NCI-H2029 (cell line): ENCODE data around the gene PDZD2.
"Not testable (repeated sequence)": the region's sequence is repeated elsewhere in the genome, so short reads cannot be mapped to it uniquely, and the experiment has no call there.

ENCODE experiments used
- DNase-seq: peaks from one replicate; lab custom pipeline; 2025; lab: John Stamatoyannopoulos, UW

The PDZD2 gene

DNA sequence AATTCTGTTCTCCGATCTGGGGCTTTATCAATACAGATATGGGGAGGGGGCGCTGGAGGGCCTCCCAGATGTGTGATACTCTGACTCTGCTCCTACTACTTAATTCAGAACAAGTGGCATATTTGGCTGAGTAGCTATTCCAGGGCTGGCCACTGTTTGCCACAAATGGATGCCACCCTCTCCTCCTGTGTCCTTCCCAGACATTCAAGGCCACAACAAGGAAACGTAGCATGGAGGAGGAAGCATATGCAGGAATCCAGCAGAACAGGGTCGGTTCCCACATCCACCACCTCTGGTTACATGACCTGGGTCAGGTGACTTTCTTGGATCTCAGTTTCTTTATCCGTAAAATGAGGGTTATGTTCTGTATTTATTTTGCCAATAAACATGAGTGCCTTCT is 404.2 kb downstream of the PDZD2 start:
- DNase-seq = no peak

DNA sequence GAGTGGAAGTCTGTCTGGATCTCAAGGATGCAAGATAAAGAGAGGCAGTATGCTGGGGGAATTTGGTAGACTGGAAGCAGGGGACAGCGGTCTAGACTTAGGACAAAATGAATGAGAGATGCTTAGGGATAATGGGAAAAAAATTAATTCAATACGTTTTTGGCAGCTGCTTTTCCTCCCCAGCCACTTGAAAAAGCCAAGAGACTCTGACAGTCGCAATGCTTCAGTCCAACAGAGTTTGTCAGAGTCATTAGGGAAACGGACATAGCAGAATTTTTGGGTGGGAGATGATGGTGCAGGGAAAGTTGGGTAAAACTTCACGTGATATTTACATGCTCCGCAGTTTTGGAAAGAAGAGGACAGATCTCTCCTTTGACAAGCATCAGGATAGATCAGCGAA is 405.5 kb downstream of the PDZD2 start:
- DNase-seq = no peak

DNA sequence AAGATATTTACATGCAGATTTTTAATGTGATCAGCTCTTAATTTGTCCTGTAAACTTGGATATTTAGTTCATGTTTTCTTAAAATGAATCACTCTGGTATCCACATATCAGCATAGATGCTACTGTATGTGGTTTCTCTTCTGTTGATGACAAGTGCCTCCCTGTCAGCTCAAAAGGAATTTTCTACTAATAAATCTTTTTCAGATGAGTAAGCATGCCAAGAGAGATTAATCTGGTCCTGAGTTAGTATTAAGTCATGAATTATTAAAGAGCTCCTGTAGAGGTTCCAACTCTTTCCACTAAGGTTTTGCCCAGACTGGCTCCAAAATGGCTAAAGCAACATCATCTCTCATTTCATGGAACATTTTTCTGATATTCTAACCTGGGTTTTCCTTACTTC is 406.0 kb downstream of the PDZD2 start:
- DNase-seq = no peak

DNA sequence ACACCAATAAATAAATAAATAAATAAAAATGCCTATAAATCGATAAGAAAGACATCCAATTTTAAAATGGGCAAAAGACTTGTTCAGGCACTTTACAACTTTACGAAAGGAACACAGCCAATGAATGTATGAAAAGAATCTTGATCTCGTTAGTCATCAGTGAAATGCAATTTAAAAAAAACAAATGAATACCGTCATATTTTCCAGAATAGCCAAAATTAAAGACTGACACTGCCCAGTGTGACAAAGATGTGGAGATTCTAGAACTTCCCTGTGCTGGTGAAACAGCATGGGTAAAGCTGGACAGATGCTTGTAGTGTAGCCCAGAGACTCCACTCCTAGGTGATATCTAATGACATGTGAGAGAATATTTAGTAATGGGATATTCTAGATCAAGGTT is 408.1 kb downstream of the PDZD2 start:
- DNase-seq = no peak

DNA sequence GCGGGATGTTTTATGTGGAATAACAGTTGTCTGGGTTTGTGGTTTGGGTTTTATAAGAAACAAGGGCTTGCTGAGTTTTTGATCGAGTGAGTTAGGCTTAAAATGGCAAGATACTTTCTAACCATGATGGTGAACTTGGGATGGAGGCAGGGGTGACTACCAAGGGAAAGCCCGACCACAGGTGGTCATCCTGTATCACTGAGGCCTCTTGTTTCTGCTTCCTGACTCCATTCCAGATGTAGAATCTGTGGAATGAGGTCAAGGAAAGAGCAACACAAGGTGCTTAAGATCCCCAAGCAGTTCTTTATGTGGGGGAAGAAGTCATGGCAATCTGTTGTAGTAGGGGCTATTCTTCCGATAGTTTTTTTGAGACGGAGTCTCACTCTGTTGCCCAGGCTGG is 412.9 kb downstream of the PDZD2 start:
- DNase-seq = no peak

DNA sequence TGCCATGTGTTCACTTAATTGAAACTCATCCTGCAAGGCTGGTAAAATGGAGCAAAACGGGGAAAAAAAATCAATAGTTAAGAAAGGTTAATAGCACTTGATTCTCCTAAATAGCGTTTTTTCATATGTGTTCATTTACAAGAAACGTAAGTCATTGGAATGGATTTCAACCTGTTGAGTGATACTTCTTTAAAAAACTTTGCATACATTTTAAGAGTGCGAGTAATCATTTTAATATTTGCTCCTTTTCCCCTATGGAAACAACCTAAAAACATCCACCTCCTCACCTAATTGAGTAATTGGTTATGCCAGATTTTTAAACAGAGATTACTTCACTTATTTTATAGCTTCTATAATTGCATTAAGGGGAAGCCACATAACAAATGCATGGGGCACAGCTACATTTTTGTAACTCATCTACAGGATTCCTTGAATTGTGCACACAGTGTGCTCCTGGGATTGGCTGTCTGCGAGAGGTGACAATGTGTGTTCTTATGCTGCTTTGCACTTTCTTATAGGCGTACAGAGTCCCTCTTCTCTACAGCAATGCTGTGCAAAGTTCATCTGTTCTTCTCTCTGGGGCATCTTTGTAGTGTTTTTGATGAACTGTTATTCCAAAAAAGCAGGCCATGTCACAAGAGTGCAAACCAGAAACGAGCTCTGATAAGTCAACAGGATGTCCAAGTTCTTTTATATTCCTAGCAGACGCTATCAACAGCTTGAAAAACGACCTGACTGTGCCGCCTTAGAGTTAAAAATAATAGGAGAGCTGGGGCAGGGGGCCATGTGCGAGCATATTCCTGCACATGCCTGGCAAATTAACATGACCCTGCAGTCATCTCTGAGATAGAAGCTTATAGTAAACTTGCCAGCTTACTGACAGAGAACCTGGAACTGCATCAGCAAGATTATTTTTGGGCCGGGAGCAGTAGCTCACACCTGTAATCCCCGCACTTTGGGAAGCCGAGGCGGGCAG is 417.2 kb downstream of the PDZD2 start:
- DNase-seq = no peak

DNA sequence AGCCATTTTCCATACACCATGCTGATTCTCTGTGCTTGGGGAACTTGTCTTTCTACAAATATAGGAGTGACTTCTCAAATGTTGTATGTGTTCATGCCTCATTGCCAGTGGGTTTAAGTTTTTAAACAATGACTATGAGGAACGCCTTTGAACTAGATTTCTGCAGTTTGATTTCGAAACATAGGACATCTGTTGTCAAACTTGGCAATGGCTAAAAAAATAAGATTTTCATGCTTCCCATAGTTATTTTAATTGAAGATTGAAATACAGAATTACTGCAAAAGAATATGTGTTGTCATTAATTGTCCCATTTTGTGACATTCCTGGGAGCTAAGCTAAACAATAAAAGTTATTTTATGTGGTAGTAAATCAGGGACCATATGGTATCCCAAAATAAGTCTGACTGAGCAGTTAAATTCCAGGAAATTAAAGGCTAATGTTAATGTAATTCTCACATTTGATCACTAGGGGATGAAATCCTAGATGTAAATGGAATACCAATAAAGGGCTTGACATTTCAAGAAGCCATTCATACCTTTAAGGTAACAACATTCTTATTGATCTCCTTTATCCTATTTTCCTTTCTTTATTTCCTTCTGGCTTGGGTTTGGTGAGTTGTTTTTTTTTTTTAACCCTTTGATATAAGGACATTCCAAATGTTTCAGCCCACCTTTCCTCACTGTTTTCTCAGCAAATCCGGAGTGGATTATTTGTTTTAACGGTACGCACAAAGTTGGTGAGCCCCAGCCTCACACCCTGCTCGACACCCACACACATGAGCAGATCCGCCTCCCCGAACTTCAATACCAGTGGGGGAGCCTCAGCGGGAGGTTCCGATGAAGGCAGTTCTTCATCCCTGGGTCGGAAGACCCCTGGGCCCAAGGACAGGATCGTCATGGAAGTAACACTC is 418.5 kb downstream of the PDZD2 start:
- no peak for DNase-seq

DNA sequence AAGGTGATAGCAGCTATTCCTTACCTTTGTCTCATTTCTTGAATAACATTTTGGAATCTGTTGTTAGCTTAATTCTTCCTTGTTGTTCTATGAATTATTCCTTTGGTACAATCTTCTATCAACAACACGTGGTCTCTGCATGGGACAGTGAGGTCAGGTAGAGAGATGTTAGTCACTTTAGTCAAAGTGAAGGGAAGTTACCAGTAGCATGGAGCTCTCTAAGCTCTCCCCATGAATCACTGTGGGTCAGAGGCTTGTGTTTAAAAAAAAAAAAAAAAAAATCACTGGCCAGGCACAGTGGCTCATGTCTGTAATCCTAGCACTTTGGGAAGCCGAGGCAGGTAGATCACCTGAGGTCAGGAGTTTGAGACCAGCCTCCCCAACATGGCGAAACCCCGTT is 419.2 kb downstream of the PDZD2 start:
- no peak for DNase-seq

DNA sequence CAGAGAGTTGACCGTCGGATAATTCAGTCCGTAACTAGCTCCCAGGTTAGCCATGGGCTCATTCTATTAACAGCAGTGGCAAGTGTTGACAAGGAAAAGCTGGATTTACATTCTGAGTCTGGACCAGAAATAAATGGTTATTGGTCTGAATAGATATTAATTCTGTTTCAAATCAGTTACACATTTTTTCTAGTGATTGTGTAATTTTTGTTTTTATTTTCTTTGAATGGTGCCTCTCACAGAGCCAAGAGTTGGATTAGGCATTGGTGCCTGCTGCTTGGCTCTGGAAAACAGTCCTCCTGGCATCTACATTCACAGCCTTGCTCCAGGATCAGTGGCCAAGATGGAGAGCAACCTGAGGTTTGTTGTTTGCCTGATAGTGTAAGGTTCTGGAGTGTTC is 420.1 kb downstream of the PDZD2 start:
- DNase-seq = no peak

DNA sequence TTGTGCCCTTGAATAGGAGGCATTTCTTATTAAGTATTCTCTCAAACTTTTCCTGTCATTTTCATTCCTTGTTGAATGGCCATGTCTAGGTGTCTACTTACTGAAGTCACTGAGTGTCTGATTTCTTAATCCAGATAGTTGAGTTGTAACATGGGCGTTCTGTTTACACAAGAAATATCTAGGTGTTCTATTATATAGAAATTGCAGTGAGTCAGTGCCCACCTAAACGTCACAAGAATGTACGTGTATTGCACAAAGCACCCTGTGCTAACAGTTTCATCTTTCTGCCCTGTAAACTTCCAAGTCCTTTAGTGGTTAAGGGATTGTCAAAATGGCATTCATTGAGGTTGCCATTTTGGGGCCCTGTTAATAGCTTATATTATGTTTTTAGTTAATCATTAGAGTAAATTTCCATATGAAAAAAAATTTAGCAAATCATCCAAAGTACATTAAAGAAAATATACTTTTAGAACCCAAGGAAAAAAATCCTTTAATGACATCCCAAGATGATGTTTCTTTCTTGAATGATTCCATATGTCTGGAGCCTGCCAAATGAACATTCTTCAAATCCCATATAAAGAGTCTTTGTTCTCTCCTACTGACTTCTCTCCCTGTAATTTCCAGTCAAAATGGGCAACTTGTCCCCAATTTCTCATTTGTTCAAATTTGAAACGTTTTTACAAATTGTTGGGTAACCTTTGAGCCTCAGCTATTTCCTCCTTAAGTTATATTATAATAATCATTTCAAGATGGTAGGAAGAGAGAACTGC is 421.0 kb downstream of the PDZD2 start:
- no peak for DNase-seq

DNA sequence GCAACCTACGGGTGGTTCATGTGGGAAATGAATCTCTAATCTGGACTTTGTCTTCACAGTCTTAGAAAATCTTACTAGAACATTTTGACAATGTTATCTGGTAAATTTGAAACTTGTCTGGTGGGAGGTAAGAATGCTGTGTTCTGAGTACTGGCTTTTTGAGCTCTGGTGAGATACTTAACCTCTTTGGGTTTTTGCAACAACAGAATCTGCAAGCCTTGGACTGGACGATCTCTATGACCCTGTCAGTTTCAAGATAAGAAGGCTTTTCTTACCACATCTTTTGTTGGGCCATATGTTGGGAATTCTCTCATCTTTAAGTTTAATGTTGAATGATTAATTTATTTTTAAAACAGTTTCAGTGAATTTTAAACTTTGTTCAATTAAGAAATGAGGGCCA is 422.3 kb downstream of the PDZD2 start:
- DNase-seq = no peak

DNA sequence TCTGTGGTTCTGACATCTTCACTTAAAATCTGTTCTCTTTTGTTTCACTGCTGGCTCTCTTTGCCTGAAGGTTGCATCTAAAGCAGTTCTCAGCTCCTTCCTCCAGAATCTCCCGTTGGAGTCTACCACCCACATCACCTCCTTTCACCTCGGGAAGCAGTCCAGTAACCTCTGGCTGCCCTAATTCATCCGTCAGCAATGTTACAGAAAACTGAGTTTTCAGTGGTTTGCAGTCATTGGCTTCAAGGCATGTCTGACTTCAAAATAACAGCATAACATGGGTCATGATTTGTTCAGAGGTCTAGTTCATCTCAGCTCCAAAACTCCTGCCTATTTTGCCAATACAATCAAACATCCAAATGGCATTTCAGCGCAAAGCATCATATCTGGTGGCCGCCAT is 427.5 kb downstream of the PDZD2 start:
- no peak for DNase-seq

DNA sequence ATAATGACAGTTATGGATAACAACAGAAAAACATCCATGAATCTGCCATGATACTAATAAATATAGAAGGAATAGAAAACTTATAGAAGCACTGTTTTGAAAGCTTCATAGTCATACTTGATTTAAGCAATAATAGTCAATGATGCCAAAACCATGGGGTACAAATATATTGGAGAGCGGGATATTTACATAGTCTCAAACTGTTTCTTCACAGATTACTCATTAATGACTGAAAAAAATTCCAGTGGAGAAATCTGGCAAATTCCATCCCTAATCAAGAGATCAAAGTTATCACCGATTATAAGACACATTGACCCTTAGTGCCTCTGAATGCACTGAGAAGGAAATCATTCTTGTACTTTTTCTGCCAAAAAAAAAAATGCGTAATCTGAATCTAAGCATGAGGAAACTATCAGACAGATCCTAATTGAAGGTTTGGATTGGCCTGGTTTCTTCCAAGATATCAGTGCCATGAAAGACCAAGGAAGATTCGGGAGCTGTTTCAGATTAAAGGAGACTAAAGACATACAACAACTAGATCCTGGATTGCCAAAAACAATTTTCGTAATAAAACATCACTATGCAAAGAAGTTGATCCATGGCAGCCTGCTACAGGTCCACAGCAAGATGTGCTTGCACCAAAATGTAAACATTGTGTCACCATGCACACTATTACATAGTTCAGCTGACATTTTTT is 429.0 kb downstream of the PDZD2 start:
- no peak for DNase-seq

DNA sequence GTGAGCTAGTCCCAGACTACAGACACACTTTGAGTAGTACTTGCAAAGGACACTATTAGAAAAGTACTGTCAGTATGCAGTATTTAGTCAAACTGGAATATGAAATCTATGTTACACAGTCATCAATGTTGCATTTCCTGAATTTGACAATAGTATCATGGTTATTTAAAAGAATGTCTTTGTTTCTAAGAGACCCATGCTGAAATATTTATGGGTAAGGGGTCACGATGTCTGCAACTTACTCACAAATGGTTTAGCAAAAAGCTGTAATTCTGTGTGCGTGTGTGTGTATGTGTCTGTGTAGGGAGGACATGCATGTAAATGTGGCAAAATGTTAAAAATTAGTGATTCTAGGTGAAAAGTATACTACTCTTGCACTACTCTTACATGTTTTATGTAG is 429.6 kb downstream of the PDZD2 start:
- no peak for DNase-seq

DNA sequence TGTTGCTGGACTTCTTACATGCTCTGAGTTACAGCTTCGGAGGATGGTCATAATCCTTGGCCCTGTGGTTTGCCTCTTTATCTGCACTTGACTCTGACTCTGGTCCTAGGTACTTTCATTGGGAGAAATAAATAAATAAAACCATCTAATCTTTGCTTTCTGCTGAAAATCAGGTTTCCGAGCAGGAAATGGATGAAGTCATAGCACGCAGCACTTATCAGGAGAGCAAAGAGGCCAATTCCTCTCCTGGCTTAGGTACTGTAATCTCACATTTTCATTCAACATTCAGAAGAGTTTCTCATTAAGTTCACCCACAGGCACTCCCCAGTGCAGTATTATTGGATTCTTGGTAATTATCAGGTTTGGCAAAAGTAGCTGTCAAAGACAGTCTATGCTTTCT is 430.5 kb downstream of the PDZD2 start:
- no peak for DNase-seq

DNA sequence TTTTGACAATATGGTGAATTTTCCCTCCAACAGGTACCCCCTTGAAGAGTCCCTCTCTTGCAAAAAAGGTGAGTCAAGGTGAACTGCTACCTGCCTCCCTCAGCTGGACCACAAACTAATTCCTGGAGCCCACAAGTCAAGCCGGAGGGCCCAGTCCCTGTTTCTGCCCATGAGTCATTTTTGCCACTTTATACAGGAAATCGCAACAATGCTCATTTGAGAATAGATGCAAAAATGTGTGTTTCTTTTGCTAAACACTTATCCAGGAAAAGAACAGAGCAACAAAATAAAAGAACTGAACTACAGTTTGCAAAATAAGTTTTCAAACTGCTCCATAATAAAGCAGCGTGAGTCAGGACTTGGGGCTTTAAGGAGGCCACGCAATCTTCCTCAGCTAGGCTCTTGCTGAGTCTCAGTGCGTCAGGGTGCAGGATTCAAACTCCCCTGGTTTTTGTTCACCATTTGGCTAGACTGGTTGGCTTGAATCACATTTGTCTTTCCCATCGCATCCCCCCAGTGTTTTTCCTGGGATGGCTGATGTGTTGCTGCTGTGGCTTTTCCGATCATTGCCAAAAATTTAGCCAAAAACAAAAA is 432.5 kb downstream of the PDZD2 start:
- DNase-seq = no peak

DNA sequence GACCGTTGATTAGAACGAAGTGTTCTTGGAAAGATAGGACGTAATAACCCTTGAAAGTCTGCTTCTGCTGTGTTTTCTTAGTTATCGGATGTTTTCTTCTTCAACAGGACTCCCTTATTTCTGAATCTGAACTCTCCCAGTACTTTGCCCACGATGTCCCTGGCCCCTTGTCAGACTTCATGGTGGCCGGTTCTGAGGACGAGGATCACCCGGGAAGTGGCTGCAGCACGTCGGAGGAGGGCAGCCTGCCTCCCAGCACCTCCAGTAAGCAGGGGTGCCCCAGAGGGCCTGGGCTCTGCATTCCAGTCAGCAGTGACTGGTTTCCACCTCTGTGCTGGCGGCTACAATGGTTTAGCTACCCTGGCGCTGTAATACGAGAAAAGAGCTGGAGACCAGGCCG is 433.1 kb downstream of the PDZD2 start:
- DNase-seq = no peak

DNA sequence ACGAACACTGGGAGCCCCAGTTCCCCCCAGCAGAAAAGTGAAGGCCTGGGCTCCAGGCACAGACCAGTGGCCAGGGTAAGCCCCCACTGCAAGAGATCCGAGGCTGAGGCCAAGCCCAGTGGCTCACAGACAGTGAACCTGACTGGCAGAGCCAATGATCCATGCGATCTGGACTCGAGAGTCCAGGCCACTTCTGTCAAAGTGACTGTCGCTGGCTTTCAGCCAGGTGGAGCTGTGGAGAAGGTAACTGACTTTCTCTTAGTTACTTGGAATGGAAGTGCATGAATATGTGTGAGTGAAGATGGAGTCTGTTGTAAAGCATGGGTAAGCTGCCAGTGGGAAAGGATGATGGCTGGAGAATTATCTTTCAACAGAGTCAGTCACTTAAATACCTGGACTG is 435.5 kb downstream of the PDZD2 start:
- DNase-seq = no peak

DNA sequence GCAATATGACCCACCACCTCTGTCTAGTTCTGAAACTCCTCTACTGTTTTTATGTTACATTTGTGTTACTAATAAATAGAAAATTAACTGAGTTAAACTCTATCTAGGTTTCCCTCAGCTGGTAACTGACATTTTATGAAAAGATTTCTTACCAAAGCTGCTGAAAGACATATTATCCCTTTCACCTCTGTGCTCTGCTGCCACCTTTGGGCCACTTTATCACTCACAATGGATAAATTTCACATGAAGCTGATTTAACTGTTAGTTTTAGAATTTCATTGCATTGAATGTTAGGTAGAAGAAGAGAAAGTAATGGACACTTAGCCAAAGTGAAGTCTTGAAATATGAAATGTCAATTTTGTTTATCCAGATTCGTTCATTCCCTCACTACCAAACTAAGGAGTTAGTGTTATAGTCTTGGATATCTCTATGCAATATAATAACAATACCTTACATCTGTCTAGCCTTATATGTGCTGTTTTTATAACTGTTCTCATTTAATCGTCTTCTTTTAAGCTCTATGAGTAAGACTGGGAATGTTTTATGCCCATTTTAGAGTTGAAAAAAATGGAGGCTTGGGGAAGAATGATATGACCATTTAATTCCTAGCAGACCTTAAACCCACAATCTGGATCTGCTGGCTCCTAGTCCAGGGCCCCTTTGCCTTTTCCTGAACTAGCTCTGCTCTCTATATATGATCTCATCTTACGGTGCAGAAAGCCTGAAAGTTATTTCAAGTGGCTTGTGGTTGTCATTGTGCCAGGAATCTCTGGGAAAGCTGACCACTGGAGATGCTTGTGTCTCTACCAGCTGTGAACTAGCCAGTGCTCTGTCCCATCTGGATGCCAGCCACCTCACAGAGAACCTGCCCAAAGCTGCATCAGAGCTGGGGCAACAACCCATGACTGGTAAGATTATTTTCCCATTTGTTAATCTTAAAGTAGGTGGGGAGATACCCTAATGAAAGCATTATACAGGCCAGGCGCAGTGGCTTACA is 438.1 kb downstream of the PDZD2 start:
- no peak for DNase-seq

DNA sequence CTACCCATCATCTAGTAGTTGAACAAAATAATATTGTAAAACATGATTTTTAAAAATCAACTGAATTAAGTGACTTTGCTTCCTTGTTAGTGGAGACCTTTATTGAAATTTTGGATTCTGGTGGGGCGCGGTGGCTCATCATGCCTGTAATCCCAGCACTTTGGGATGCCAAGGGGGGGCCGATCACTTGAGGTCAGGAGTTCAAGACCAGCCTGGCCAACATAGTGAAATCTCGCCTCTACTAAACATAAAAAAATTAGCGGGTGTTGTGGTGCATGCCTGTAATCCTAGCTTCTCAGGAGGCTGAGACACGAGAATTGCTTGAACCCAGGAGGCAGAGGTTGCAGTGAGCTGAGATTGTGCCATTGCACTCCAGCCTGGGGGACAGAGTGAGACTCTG is 439.9 kb downstream of the PDZD2 start:
- DNase-seq = not testable (repeated sequence)
